Left colon (tissue), 2 donors: ENCODE results near the gene GDF11. TPM values are rescaled to one million over a fixed set of nuclear protein-coding genes. Genes with fewer than 3 reads are reported as not detected.

ENCODE experiments used
- ATAC-seq: fragments of 200-7000 bp; cut with Tn5 transposase; one replicate; pipeline ENCODE4 v1.9.1; 2020; ENCODE audit warnings: mild to moderate bottlenecking, moderate library complexity
- DNase-seq, 2 donors: peaks; one replicate each; pipeline ENCODE4 v3.0.0-alpha.2; 2020
- intact Hi-C, 2 donors: fragments of 100-400 bp; cut with DNase I in 1 of 2; cut with micrococcal nuclease in 1 of 2; formaldehyde crosslinking; loops; one replicate each; pipeline versions ENCODE4 v1.11.2 to v1.14.0; 2022; cut with DNase I, micrococcal nuclease
- total RNA-seq, 2 donors: library from RNA; stranded (reverse); fragmentation: NEBNext Ultra II Directional; extraction: Animal tissue kit (Norgen Biotek cat#: 25700); gene quantifications; one replicate each; pipeline ENCODE4 v1.2.1, GENCODE V29; 2021
- donor health status: DM: no; HTN: no; CAD: no.
- donor health status: DM: yes; HTN: yes; CAD: no.

Gene GDF11
- total RNA-seq, 2 donors from 2014 or later: 1.5 to 2.7 TPM

- DNase-seq: no peak
- ATAC-seq: peak; percentile 33
- intact Hi-C loops: no loop called here
Measured at GRCh38 chr12:55705782-55706402, 37.0 kb upstream of the GDF11 start.

GRCh38 chr12:55706568-55707218, 36.2 kb upstream of the GDF11 start:
- intact Hi-C loops: no loop called here
- DNase-seq (no peak), ATAC-seq (no peak)

- intact Hi-C loops: no loop called here
- no peak for DNase-seq
- no peak for ATAC-seq
Measured at GRCh38 chr12:55707219-55707671, 35.7 kb upstream of the GDF11 start.

GRCh38 chr12:55707841-55708694, 34.9 kb upstream of the GDF11 start, which contains the start of gene ITGA7:
Gene ITGA7, minus strand, starts transcription at chr12:55707904. Its CDS starts 222 bp downstream, at chr12:55707682.
- peak; percentile 78 for DNase-seq
- peak; percentile 79 for ATAC-seq
- intact Hi-C loops: no loop called here

- intact Hi-C loops: no loop called here
- ATAC-seq (peak; percentile 20), DNase-seq (no peak)
Measured at GRCh38 chr12:55708695-55709233, 34.2 kb upstream of the GDF11 start.

GRCh38 chr12:55711786-55712553, 31.0 kb upstream of the GDF11 start:
- ATAC-seq (no peak), DNase-seq (no peak)
- intact Hi-C loops: no loop called here

GRCh38 chr12:55712700-55713415, 30.1 kb upstream of the GDF11 start:
- ATAC-seq (no peak), DNase-seq (no peak)
- intact Hi-C loops: no loop called here

GRCh38 chr12:55713721-55714120, 29.2 kb upstream of the GDF11 start:
- intact Hi-C loops: no loop called here
- no peak for ATAC-seq
- no peak for DNase-seq

- intact Hi-C loops: no loop called here
- DNase-seq (no peak), ATAC-seq (no peak)
Measured at GRCh38 chr12:55715169-55715764, 27.7 kb upstream of the GDF11 start.

- DNase-seq (peak; percentile 95 to 96), ATAC-seq (peak; percentile 69)
- intact Hi-C loops: no loop called here
Measured at GRCh38 chr12:55715833-55716581, 26.9 kb upstream of the GDF11 start, which contains the start of gene BLOC1S1. Gene BLOC1S1, plus strand, starts transcription at chr12:55716046. Its CDS starts 6 bp downstream, at chr12:55716052.

- intact Hi-C loops: no loop called here
- ATAC-seq (peak; percentile 7), DNase-seq (no peak)
Measured at GRCh38 chr12:55716582-55716957, 26.4 kb upstream of the GDF11 start.

- peak in 1 of 2 donors; percentile 84 for DNase-seq
- intact Hi-C loops: no loop called here
- ATAC-seq: peak; percentile 14
Measured at GRCh38 chr12:55717011-55718007, 25.6 kb upstream of the GDF11 start.

- DNase-seq: no peak
- intact Hi-C loops: no loop called here
- no peak for ATAC-seq
Measured at GRCh38 chr12:55718015-55718414, 24.9 kb upstream of the GDF11 start.

GRCh38 chr12:55718624-55719275, 24.2 kb upstream of the GDF11 start:
- ATAC-seq: no peak
- intact Hi-C loops: no loop called here
- DNase-seq: no peak

- ATAC-seq (no peak), DNase-seq (no peak)
- intact Hi-C loops: no loop called here
Measured at GRCh38 chr12:55719371-55719770, 23.6 kb upstream of the GDF11 start.
